CD8-positive, alpha-beta memory T cell (primary cell): ENCODE results near the gene OR4D1. TPM values are rescaled to one million over a fixed set of nuclear protein-coding genes. Genes with fewer than 3 reads are reported as not detected.
A peak's percentile ranks its signal among the peaks of the same experiment; 100 is the strongest.

Source experiments
- CTCF ChIA-PET: fragments of 350-600 bp; sonication (Branson Sonifier 250); formaldehyde crosslinking; loops from one replicate; lab custom pipeline; 2021; ENCODE audit warnings: antibody characterized with exemption; lab: Charles Lee
- POLR2A ChIA-PET: fragments of 350-600 bp; sonication (Branson Sonifier 250); formaldehyde crosslinking; loops from one replicate; lab custom pipeline; 2021; ENCODE audit warnings: antibody characterized with exemption; lab: Charles Lee
- DNase-seq, 5 donors: peaks; one replicate each; pipeline versions ENCODE4 v3.0.0 to v3.0.0-alpha.2; 2020 to 2022; ENCODE audit warnings: mixed read lengths in 1 of 5
- H3K27ac ChIP-seq: one replicate; pipeline ENCODE4 v1.7.0; 2013; ENCODE audit warnings: low read depth, mild to moderate bottlenecking, low read length, moderate library complexity
- H3K27me3 ChIP-seq: 2 replicates; pipeline ENCODE4 v1.7.0; 2013; ENCODE audit warnings: low read length, mild to moderate bottlenecking; ENCODE audit not compliant: insufficient read depth, poor library complexity, severe bottlenecking
- H3K36me3 ChIP-seq: 2 replicates; pipeline ENCODE4 v1.7.0; 2013; ENCODE audit warnings: mild to moderate bottlenecking, low read length, moderate library complexity; ENCODE audit not compliant: insufficient read depth
- H3K4me1 ChIP-seq: 2 replicates; pipeline ENCODE4 v1.7.0; 2013; ENCODE audit warnings: mild to moderate bottlenecking, low read length, moderate library complexity; ENCODE audit not compliant: insufficient read depth
- H3K4me3 ChIP-seq: 2 replicates; pipeline ENCODE4 v1.7.0; 2013; ENCODE audit warnings: mild to moderate bottlenecking, low read length
- H3K9me3 ChIP-seq: 2 replicates; pipeline ENCODE4 v1.7.0; 2013; ENCODE audit warnings: mild to moderate bottlenecking, low read length
- H3K27ac Mint-ChIP-seq, 8 donors: one replicate each; pipeline ENCODE4 v1.8.0; 2020 to 2021; ENCODE audit warnings: mixed read lengths in 8 of 8, mild to moderate bottlenecking in 6 of 8, inconsistent platforms in 3 of 8, moderate library complexity in 3 of 8
- H3K27me3 Mint-ChIP-seq, 2 donors: one replicate each; pipeline ENCODE4 v1.8.0; 2020 to 2021; ENCODE audit warnings: mixed read lengths in 2 of 2, mild to moderate bottlenecking in 1 of 2, moderate library complexity in 1 of 2
- H3K36me3 Mint-ChIP-seq, 3 donors: one replicate each; pipeline ENCODE4 v1.8.0; 2020 to 2021; ENCODE audit warnings: mixed read lengths in 3 of 3, inconsistent platforms in 1 of 3, mild to moderate bottlenecking in 1 of 3
- H3K4me1 Mint-ChIP-seq, 3 donors: one replicate each; pipeline ENCODE4 v1.8.0; 2020 to 2021; ENCODE audit warnings: mixed read lengths in 3 of 3, inconsistent platforms in 1 of 3, mild to moderate bottlenecking in 1 of 3
- H3K4me3 Mint-ChIP-seq, 7 donors: one replicate each; pipeline ENCODE4 v1.8.0; 2020 to 2021; ENCODE audit warnings: mixed read lengths in 7 of 7, mild to moderate bottlenecking in 6 of 7, moderate library complexity in 4 of 7, inconsistent platforms in 2 of 7
- H3K9me3 Mint-ChIP-seq, 5 donors: one replicate each; pipeline ENCODE4 v1.8.0; 2020 to 2022; ENCODE audit warnings: mixed read lengths in 5 of 5, mild to moderate bottlenecking in 3 of 5, moderate library complexity in 2 of 5, inconsistent platforms in 1 of 5
- polyA plus RNA-seq: library from polyadenylated mRNA; unstranded; fragments of 300-500 nt; fragmentation: Illumina TruSeq; gene quantifications from one replicate; pipeline ENCODE4 v1.2.3, GENCODE V29; 2021
- total RNA-seq, 2 experiments: library from RNA; stranded (reverse); gene quantifications; one replicate each; pipeline ENCODE4 v1.2.3, GENCODE V29; 2021

The OR4D1 gene
- total and polyA plus RNA-seq, 3 experiments from 2014 or later: 0.26 to 1.7 (median 0.29) TPM

GRCh38 chr17:58195518-58196123, 47.4 kb downstream of the OR4D1 start:
- no peak overlapping the region for H3K4me3 Mint-ChIP-seq
- H3K4me1 ChIP-seq: no peaks in the 10 kb centered on the region
- H3K9me3 Mint-ChIP-seq: no peaks in the 10 kb centered on the region
- no peaks in the 10 kb centered on the region for H3K36me3 ChIP-seq
- CTCF ChIA-PET: no interaction called here
- no peak overlapping the region for H3K4me3 ChIP-seq
- H3K27ac Mint-ChIP-seq: no peak overlapping the region
- POLR2A ChIA-PET: no interaction called here
- no peak for DNase-seq
- peaks cover 6 to 37% of the 10 kb centered on the region in 2 donors for H3K27me3 Mint-ChIP-seq
- no peaks in the 10 kb centered on the region for H3K27me3 ChIP-seq
- no peaks in the 10 kb centered on the region for H3K36me3 Mint-ChIP-seq
- H3K4me1 Mint-ChIP-seq: peaks cover 0 to 3% (median 3%) of the 10 kb centered on the region in 3 donors
- no peak overlapping the region for H3K27ac ChIP-seq
- no peaks in the 10 kb centered on the region for H3K9me3 ChIP-seq

GRCh38 chr17:58196610-58197009, 48.4 kb downstream of the OR4D1 start:
- Mint-ChIP-seq H3K4me3 (no peak overlapping the region), H3K4me1 (peaks cover 0 to 3% (median 3%) of the 10 kb centered on the region in 3 donors), H3K36me3 (no peaks in the 10 kb centered on the region), H3K27me3 (peaks cover 4 to 29% of the 10 kb centered on the region in 2 donors), H3K9me3 (no peaks in the 10 kb centered on the region), H3K27ac (no peak overlapping the region)
- CTCF ChIA-PET: no interaction called here
- POLR2A ChIA-PET: no interaction called here
- Histone ChIP-seq H3K27me3 (no peaks in the 10 kb centered on the region), H3K9me3 (no peaks in the 10 kb centered on the region), H3K36me3 (no peaks in the 10 kb centered on the region), H3K4me3 (no peak overlapping the region), H3K4me1 (no peaks in the 10 kb centered on the region), H3K27ac (no peak overlapping the region)
- DNase-seq: no peak

GRCh38 chr17:58200024-58200633, 51.9 kb downstream of the OR4D1 start:
- H3K36me3 Mint-ChIP-seq: peaks cover 0 to 2% (median 0%) of the 10 kb centered on the region in 3 donors
- H3K4me1 Mint-ChIP-seq: peaks cover 0 to 3% (median 3%) of the 10 kb centered on the region in 3 donors
- no peaks in the 10 kb centered on the region for H3K36me3 ChIP-seq
- no peaks in the 10 kb centered on the region for H3K9me3 Mint-ChIP-seq
- no peak overlapping the region for H3K4me3 Mint-ChIP-seq
- no peak overlapping the region for H3K27ac ChIP-seq
- no peak overlapping the region for H3K4me3 ChIP-seq
- no peaks in the 10 kb centered on the region for H3K27me3 ChIP-seq
- ChIA-PET POLR2A (interaction anchor here (0.6 kb wide), 1 partner anchor 294 kb away, joined by 4 read pairs; no protein-coding TSS in a partner anchor), CTCF (interaction anchor here (0.7 to 1.9 kb wide), 17 partner anchors 9 to 217 kb away, joined by 3 to 9 read pairs (median 3); partner anchors contain the start of genes EPX and RNF43)
- no peaks in the 10 kb centered on the region for H3K9me3 ChIP-seq
- DNase-seq: peak; percentile 18 to 70 (median 28)
- H3K4me1 ChIP-seq: no peaks in the 10 kb centered on the region
- no peak overlapping the region for H3K27ac Mint-ChIP-seq
- H3K27me3 Mint-ChIP-seq: peaks cover 4 to 25% of the 10 kb centered on the region in 2 donors

- Mint-ChIP-seq H3K4me3 (no peak overlapping the region), H3K27ac (no peak overlapping the region), H3K4me1 (peaks cover 0 to 3% (median 3%) of the 10 kb centered on the region in 3 donors), H3K36me3 (peaks cover 0 to 22% (median 0%) of the 10 kb centered on the region in 3 donors), H3K9me3 (no peaks in the 10 kb centered on the region), H3K27me3 (peaks cover 2 to 14% of the 10 kb centered on the region in 2 donors)
- H3K27ac ChIP-seq: no peak overlapping the region
- no peak overlapping the region for H3K4me3 ChIP-seq
- POLR2A ChIA-PET: no interaction called here
- no peaks in the 10 kb centered on the region for H3K27me3 ChIP-seq
- H3K9me3 ChIP-seq: no peaks in the 10 kb centered on the region
- no peak for DNase-seq
- CTCF ChIA-PET: no interaction called here
- H3K36me3 ChIP-seq: no peaks in the 10 kb centered on the region
- H3K4me1 ChIP-seq: no peaks in the 10 kb centered on the region
Measured at GRCh38 chr17:58202859-58203258, 54.7 kb downstream of the OR4D1 start.

GRCh38 chr17:58204796-58205195, 56.6 kb downstream of the OR4D1 start:
- H3K4me1 ChIP-seq: no peaks in the 10 kb centered on the region
- peaks cover 3% of the 10 kb centered on the region for H3K36me3 ChIP-seq
- Mint-ChIP-seq H3K9me3 (no peaks in the 10 kb centered on the region), H3K4me1 (peaks cover 0 to 3% (median 3%) of the 10 kb centered on the region in 3 donors), H3K27ac (no peak overlapping the region), H3K4me3 (no peak overlapping the region), H3K36me3 (peaks cover 0 to 37% (median 8%) of the 10 kb centered on the region in 3 donors), H3K27me3 (peaks cover 0 to 3% of the 10 kb centered on the region in 2 donors)
- no peak for DNase-seq
- H3K9me3 ChIP-seq: no peaks in the 10 kb centered on the region
- H3K4me3 ChIP-seq: no peak overlapping the region
- no peaks in the 10 kb centered on the region for H3K27me3 ChIP-seq
- CTCF ChIA-PET: interaction anchor here (1.8 kb wide), 1 partner anchor 9 kb away, joined by 5 read pairs; no protein-coding TSS in a partner anchor
- POLR2A ChIA-PET: no interaction called here
- H3K27ac ChIP-seq: no peak overlapping the region

GRCh38 chr17:58205936-58206335, 57.8 kb downstream of the OR4D1 start:
- ChIA-PET CTCF (interaction anchor here (1.8 kb wide), 1 partner anchor 8 kb away, joined by 5 read pairs; no protein-coding TSS in a partner anchor), POLR2A (no interaction called here)
- Histone ChIP-seq H3K4me1 (no peaks in the 10 kb centered on the region), H3K4me3 (no peak overlapping the region), H3K27me3 (no peaks in the 10 kb centered on the region), H3K36me3 (peaks cover 3% of the 10 kb centered on the region), H3K9me3 (no peaks in the 10 kb centered on the region), H3K27ac (no peak overlapping the region)
- Mint-ChIP-seq H3K27ac (peak overlapping the region in 1 of 8 donors; percentile 92), H3K36me3 (peaks cover 0 to 48% (median 13%) of the 10 kb centered on the region in 3 donors), H3K4me1 (no peaks in the 10 kb centered on the region), H3K9me3 (no peaks in the 10 kb centered on the region), H3K4me3 (no peak overlapping the region), H3K27me3 (no peaks in the 10 kb centered on the region)
- DNase-seq: no peak

- H3K27me3 Mint-ChIP-seq: no peaks in the 10 kb centered on the region
- H3K36me3 Mint-ChIP-seq: peaks cover 0 to 59% (median 17%) of the 10 kb centered on the region in 3 donors
- Histone ChIP-seq H3K4me3 (no peak overlapping the region), H3K9me3 (no peaks in the 10 kb centered on the region), H3K27ac (no peak overlapping the region), H3K27me3 (no peaks in the 10 kb centered on the region), H3K36me3 (peaks cover 9% of the 10 kb centered on the region), H3K4me1 (no peaks in the 10 kb centered on the region)
- ChIA-PET POLR2A (no interaction called here), CTCF (no interaction called here)
- H3K27ac Mint-ChIP-seq: peak overlapping the region in 1 of 8 donors; percentile 17
- H3K9me3 Mint-ChIP-seq: no peaks in the 10 kb centered on the region
- DNase-seq: no peak
- no peaks in the 10 kb centered on the region for H3K4me1 Mint-ChIP-seq
- no peak overlapping the region for H3K4me3 Mint-ChIP-seq
Measured at GRCh38 chr17:58207451-58207850, 59.3 kb downstream of the OR4D1 start.

GRCh38 chr17:58208344-58208743, 60.2 kb downstream of the OR4D1 start:
- no peaks in the 10 kb centered on the region for H3K9me3 ChIP-seq
- ChIA-PET POLR2A (no interaction called here), CTCF (no interaction called here)
- peaks cover 18% of the 10 kb centered on the region for H3K36me3 ChIP-seq
- no peaks in the 10 kb centered on the region for H3K27me3 ChIP-seq
- no peaks in the 10 kb centered on the region for H3K9me3 Mint-ChIP-seq
- no peaks in the 10 kb centered on the region for H3K4me1 Mint-ChIP-seq
- no peaks in the 10 kb centered on the region for H3K27me3 Mint-ChIP-seq
- H3K36me3 Mint-ChIP-seq: peaks cover 0 to 68% (median 19%) of the 10 kb centered on the region in 3 donors
- H3K4me3 ChIP-seq: no peak overlapping the region
- H3K27ac Mint-ChIP-seq: peak overlapping the region in 2 of 8 donors; percentile 4 to 84
- no peak overlapping the region for H3K27ac ChIP-seq
- H3K4me1 ChIP-seq: no peaks in the 10 kb centered on the region
- no peak for DNase-seq
- no peak overlapping the region for H3K4me3 Mint-ChIP-seq
